K562 (cell line): ENCODE data around the gene DHDH. TPM values are rescaled to one million over a fixed set of nuclear protein-coding genes. Genes with fewer than 3 reads are reported as not detected.

Experiments used
- ARNT ChIP-seq, 2 experiments: fragments of 450-650 bp; IDR thresholded peaks; 2 replicates each; pipeline ENCODE4 v1.6.1; 2016; ENCODE audit warnings: mild to moderate bottlenecking in 1 of 2
- ATF2 ChIP-seq: sonication (generic); formaldehyde crosslinking; IDR thresholded peaks from 2 replicates; pipeline ENCODE4 v1.8.1; 2022; ENCODE audit warnings: missing genetic modification reagents
- CBX3 ChIP-seq, 2 experiments: IDR thresholded peaks; 1 replicate in 1 of 2; 2 replicates in 1 of 2; pipeline ENCODE4 v1.6.1; 2012; ENCODE audit warnings: inconsistent platforms in 2 of 2, low read length in 2 of 2, borderline replicate concordance in 1 of 2, control low read depth in 1 of 2
- CSDE1 ChIP-seq, 2 experiments: fragments of 450-650 bp; IDR thresholded peaks; 2 replicates each; pipeline ENCODE4 v1.6.1; 2016; ENCODE audit warnings: mild to moderate bottlenecking in 1 of 2
- EGR1 ChIP-seq: fragments of 450-650 bp; conservative IDR thresholded peaks from 2 replicates; pipeline ENCODE4 v1.6.1; 2017; ENCODE audit warnings: mild to moderate bottlenecking
- FOXK2 ChIP-seq, 2 experiments: fragments of 450-650 bp; IDR thresholded peaks in 1 of 2; conservative IDR thresholded peaks in 1 of 2; 2 replicates each; pipeline ENCODE4 v1.6.1; 2016; ENCODE audit warnings: low read depth in 2 of 2, mild to moderate bottlenecking in 1 of 2
- GATAD2A ChIP-seq: fragments of 450-650 bp; IDR thresholded peaks from 2 replicates; pipeline ENCODE4 v1.6.1; 2017
- HDAC6 ChIP-seq: IDR thresholded peaks from 2 replicates; pipeline ENCODE4 v1.6.1; 2012; ENCODE audit warnings: low read depth, mild to moderate bottlenecking, control low read depth, inconsistent platforms, low read length, moderate library complexity
- MLLT1 ChIP-seq, 2 experiments: fragments of 450-650 bp; IDR thresholded peaks; 2 replicates each; pipeline ENCODE4 v1.6.1; 2016
- NFIX ChIP-seq: fragments of 250-450 bp; sonication (Bioruptor Pico); IDR thresholded peaks from 2 replicates; pipeline ENCODE4 v1.4.0; 2020; ENCODE audit warnings: low read depth, mild to moderate bottlenecking, moderate library complexity
- PRMT5 ChIP-seq: sonication (generic); formaldehyde crosslinking; IDR thresholded peaks from 2 replicates; pipeline ENCODE4 v1.5.0; 2020; ENCODE audit warnings: missing genetic modification reagents
- TFAM ChIP-seq: fragments of 250-450 bp; sonication (Bioruptor Pico); conservative IDR thresholded peaks from 2 replicates; pipeline ENCODE4 v1.5.0; 2021; ENCODE audit warnings: mild to moderate bottlenecking, moderate library complexity
- ZC3H11A ChIP-seq: IDR thresholded peaks from 2 replicates; pipeline ENCODE4 v1.6.1; 2012; ENCODE audit warnings: low read depth, low read length, improper control_type of control experiment
- polyA plus RNA-seq, 8 experiments: library from polyadenylated mRNA; depleted of rRNA in 4 of 8; stranded (reverse) in 5 of 8; unstranded in 3 of 8; fragments of >200 nt; fragmentation: Nextera tagmentation in 2 of 8; fragmentation: Illumina TruSeq in 1 of 8; extraction: Ambion mirVana in 2 of 8; extraction: Trizol in 1 of 8; gene quantifications; 2 replicates each; pipeline versions ENCODE4 v1.2.1 to v1.2.3, GENCODE V29; 2011 to 2014; ENCODE audit warnings: inconsistent platforms in 1 of 8, missing spikeins in 1 of 8
- total RNA-seq, 7 experiments: library from RNA; depleted of rRNA in 6 of 7; stranded (reverse); fragments of >200 nt in 6 of 7; fragmentation: Illumina TruSeq in 2 of 7; extraction: Trizol in 2 of 7; gene quantifications; 2 replicates each; pipeline versions ENCODE4 v1.2.1 to v1.2.3, GENCODE V29; 2011 to 2021; ENCODE audit warnings: low replicate concordance in 1 of 7
- TF ChIP-seq, protein P1 (sequence below): fragments of 450-650 bp; IDR thresholded peaks from 2 replicates; pipeline ENCODE4 v1.6.1; 2017; ENCODE audit warnings: antibody characterized with exemption, mild to moderate bottlenecking
- TF ChIP-seq, protein P2 (sequence below): sonication (generic); formaldehyde crosslinking; IDR thresholded peaks from 2 replicates; pipeline ENCODE4 v1.8.1; 2023; ENCODE audit warnings: mild to moderate bottlenecking, missing genetic modification reagents, moderate library complexity
- TF ChIP-seq, protein P3 (sequence below): IDR thresholded peaks from 2 replicates; pipeline ENCODE4 v1.6.1; 2011; ENCODE audit warnings: borderline replicate concordance, low read depth, mild to moderate bottlenecking, moderate library complexity, low read length; ENCODE audit not compliant: insufficient read depth, poor library complexity, severe bottlenecking

The DHDH gene
- total and polyA plus RNA-seq, 9 of the 15 experiments (the other 6 are each of a cell fraction or from before 2014, with no cell fraction given), result 0.37 to 1.9 (median 0.87) TPM

DNA sequence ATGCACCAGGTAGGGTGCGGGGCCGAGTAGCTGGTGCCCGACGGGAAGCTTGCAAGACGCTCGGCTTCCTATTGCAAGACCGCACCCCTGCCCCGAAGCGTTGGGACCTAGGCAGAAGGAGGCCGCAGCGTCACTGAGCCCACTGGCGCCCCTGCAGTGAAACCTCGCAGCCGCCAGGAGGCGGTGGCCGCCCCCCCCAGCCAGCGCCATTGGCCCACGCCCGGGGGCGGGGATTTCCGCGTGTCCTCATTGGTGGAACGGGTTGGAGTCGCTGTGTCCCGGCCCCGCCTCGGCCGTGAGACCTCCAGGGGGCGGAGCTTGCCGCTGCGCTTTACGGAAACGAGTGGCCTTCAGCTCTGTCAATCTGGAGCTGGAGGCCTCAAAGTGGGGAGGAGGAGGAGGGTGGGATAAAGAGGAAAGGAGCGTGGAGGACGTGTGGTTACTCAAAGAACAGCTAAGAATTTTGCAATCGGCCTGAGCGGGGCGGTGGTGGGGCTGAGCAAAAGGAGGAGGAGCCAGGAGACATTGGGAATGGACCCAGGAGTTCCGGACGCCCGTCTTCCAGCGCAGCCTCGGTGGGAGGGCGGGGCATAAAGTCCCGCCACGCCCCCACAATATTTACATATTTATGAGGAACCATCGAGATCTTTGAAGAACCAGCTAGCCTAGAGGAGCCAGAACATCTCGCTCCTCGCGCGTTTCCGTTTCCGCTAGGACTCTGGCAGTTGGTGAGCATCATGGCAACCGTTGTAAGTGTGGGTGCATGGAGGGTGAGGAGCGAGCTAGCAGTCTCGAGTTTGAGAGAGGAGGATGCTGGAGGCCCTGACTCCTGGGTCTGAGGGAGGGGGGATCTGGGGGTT is 59.9 kb downstream of the DHDH start, which contains the start of the genes GYS1 and RUVBL2 (continued):
- TF ChIP-seq, protein P1, sequence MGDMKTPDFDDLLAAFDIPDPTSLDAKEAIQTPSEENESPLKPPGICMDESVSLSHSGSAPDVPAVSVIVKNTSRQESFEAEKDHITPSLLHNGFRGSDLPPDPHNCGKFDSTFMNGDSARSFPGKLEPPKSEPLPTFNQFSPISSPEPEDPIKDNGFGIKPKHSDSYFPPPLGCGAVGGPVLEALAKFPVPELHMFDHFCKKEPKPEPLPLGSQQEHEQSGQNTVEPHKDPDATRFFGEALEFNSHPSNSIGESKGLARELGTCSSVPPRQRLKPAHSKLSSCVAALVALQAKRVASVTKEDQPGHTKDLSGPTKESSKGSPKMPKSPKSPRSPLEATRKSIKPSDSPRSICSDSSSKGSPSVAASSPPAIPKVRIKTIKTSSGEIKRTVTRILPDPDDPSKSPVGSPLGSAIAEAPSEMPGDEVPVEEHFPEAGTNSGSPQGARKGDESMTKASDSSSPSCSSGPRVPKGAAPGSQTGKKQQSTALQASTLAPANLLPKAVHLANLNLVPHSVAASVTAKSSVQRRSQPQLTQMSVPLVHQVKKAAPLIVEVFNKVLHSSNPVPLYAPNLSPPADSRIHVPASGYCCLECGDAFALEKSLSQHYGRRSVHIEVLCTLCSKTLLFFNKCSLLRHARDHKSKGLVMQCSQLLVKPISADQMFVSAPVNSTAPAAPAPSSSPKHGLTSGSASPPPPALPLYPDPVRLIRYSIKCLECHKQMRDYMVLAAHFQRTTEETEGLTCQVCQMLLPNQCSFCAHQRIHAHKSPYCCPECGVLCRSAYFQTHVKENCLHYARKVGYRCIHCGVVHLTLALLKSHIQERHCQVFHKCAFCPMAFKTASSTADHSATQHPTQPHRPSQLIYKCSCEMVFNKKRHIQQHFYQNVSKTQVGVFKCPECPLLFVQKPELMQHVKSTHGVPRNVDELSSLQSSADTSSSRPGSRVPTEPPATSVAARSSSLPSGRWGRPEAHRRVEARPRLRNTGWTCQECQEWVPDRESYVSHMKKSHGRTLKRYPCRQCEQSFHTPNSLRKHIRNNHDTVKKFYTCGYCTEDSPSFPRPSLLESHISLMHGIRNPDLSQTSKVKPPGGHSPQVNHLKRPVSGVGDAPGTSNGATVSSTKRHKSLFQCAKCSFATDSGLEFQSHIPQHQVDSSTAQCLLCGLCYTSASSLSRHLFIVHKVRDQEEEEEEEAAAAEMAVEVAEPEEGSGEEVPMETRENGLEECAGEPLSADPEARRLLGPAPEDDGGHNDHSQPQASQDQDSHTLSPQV, result no peak
- TF ChIP-seq, protein P2, sequence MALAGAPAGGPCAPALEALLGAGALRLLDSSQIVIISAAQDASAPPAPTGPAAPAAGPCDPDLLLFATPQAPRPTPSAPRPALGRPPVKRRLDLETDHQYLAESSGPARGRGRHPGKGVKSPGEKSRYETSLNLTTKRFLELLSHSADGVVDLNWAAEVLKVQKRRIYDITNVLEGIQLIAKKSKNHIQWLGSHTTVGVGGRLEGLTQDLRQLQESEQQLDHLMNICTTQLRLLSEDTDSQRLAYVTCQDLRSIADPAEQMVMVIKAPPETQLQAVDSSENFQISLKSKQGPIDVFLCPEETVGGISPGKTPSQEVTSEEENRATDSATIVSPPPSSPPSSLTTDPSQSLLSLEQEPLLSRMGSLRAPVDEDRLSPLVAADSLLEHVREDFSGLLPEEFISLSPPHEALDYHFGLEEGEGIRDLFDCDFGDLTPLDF (CRISPR knock-in tag), result no peak; the same call in 1 of the 2 replicates
- TF ChIP-seq FOXK2 (conservative IDR thresholded peaks at IDR 0.05 in 1 of 2, IDR thresholded peaks at IDR 0.05 in 1 of 2; ENCODE audit: low read depth in 2 of 2) (peak; percentile 79 to 81), TFAM (CRISPR knock-in tag) (no peak), PRMT5 (CRISPR knock-in tag) (no peak), GATAD2A (peak; percentile 98), EGR1 (peak; percentile 85), ZC3H11A (no peak), CBX3 (IDR thresholded peaks at IDR 0.05; ENCODE audit: borderline replicate concordance in 1 of 2, low read length in 2 of 2) (no peak), MLLT1 (IDR thresholded peaks at IDR 0.05) (peak in 1 of 2 experiments; percentile 47; a peak in 2 of 4 replicates), ARNT (IDR thresholded peaks at IDR 0.05) (peak in 1 of 2 experiments; percentile 78; a peak in 2 of 4 replicates), NFIX (CRISPR knock-in tag) (no peak), CSDE1 (IDR thresholded peaks at IDR 0.05) (no peak), ATF2 (no peak), HDAC6 (no peak)
- TF ChIP-seq, protein P3, sequence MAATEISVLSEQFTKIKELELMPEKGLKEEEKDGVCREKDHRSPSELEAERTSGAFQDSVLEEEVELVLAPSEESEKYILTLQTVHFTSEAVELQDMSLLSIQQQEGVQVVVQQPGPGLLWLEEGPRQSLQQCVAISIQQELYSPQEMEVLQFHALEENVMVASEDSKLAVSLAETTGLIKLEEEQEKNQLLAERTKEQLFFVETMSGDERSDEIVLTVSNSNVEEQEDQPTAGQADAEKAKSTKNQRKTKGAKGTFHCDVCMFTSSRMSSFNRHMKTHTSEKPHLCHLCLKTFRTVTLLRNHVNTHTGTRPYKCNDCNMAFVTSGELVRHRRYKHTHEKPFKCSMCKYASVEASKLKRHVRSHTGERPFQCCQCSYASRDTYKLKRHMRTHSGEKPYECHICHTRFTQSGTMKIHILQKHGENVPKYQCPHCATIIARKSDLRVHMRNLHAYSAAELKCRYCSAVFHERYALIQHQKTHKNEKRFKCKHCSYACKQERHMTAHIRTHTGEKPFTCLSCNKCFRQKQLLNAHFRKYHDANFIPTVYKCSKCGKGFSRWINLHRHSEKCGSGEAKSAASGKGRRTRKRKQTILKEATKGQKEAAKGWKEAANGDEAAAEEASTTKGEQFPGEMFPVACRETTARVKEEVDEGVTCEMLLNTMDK, result peak; percentile 44
